Mononuclear cell (primary cell): ENCODE results near the gene UCN. TPM values are rescaled to one million over a fixed set of nuclear protein-coding genes. Genes with fewer than 3 reads are reported as not detected.
"Not testable (repeated sequence)": the region's sequence is repeated elsewhere in the genome, so short reads cannot be mapped to it uniquely, and the experiment has no call there.

Experiments
- H3K27me3 ChIP-seq: 2 replicates; pipeline ENCODE4 v1.6.0; 2011; ENCODE audit warnings: low read length, control low read depth; ENCODE audit not compliant: insufficient read depth
- H3K4me1 ChIP-seq: 2 replicates; pipeline ENCODE4 v1.5.1; 2011; ENCODE audit warnings: mild to moderate bottlenecking, low read length, control low read depth; ENCODE audit not compliant: insufficient read depth
- H3K4me3 ChIP-seq: 2 replicates; pipeline ENCODE4 v1.5.1; 2011; ENCODE audit warnings: mild to moderate bottlenecking, low read length, moderate library complexity
- H3K9me3 ChIP-seq: 2 replicates; pipeline ENCODE4 v1.5.1; 2011; ENCODE audit warnings: low read depth, mild to moderate bottlenecking, control low read depth, low read length
- total RNA-seq: library from RNA; depleted of rRNA; stranded (reverse); fragments of >200 nt; gene quantifications from one replicate; pipeline ENCODE4 v1.2.3, GENCODE V29; 2012

The UCN gene
- total RNA-seq, 1 donor: not detected

- Histone ChIP-seq H3K4me3 (no peak within 1 kb of the TSS), H3K9me3 (no peaks in the 10 kb centered on the region), H3K4me1 (peaks cover 3% of the 10 kb centered on the region), H3K27me3 (peaks cover 3% of the 10 kb centered on the region)
Observed at GRCh38 chr2:27281855-27282559, 26.2 kb downstream of the UCN start, which contains the start of gene TRIM54. TRIM54 (plus strand) TSS chr2:27282429; CDS start chr2:27282732, 303 bp downstream.

- Histone ChIP-seq H3K4me1 (peaks cover 3% of the 10 kb centered on the region), H3K9me3 (no peaks in the 10 kb centered on the region), H3K4me3 (no peak overlapping the region), H3K27me3 (peaks cover 3% of the 10 kb centered on the region)
Observed at GRCh38 chr2:27281442-27281841, 26.8 kb downstream of the UCN start.

- H3K4me3 ChIP-seq: no peak overlapping the region
- peaks cover 3% of the 10 kb centered on the region for H3K4me1 ChIP-seq
Observed at GRCh38 chr2:27280826-27281225, 27.4 kb downstream of the UCN start.

GRCh38 chr2:27278010-27278409, 30.2 kb downstream of the UCN start:
- Histone ChIP-seq H3K4me3 (no peak overlapping the region), H3K9me3 (no peaks in the 10 kb centered on the region), H3K4me1 (peaks cover 3% of the 10 kb centered on the region), H3K27me3 (peaks cover 3% of the 10 kb centered on the region)

More at GRCh38 chr2:27280826-27281225, 27.4 kb downstream of the UCN start:
- H3K9me3 ChIP-seq: no peaks in the 10 kb centered on the region
- peaks cover 3% of the 10 kb centered on the region for H3K27me3 ChIP-seq

- Histone ChIP-seq H3K4me1 (peaks cover 3% of the 10 kb centered on the region), H3K27me3 (peaks cover 1% of the 10 kb centered on the region), H3K4me3 (no peak within 1 kb of the TSS), H3K9me3 (no peaks in the 10 kb centered on the region)
Observed at GRCh38 chr2:27275211-27276150, 32.8 kb downstream of the UCN start, which contains the start of gene DNAJC5G. DNAJC5G (plus strand) TSS chr2:27275433; CDS start chr2:27276729, 1,296 bp downstream.

- not testable (repeated sequence) for H3K27me3 ChIP-seq, H3K9me3 ChIP-seq, H3K4me3 ChIP-seq, H3K4me1 ChIP-seq
Observed at GRCh38 chr2:27272537-27273522, 35.4 kb downstream of the UCN start.

GRCh38 chr2:27271631-27272340, 36.5 kb downstream of the UCN start:
- no peak overlapping the region for H3K4me3 ChIP-seq
- peaks cover 5% of the 10 kb centered on the region for H3K27me3 ChIP-seq
- H3K4me1 ChIP-seq: no peaks in the 10 kb centered on the region
- H3K9me3 ChIP-seq: no peaks in the 10 kb centered on the region

- H3K4me1 ChIP-seq: no peaks in the 10 kb centered on the region
- H3K27me3 ChIP-seq: peaks cover 13% of the 10 kb centered on the region
- H3K4me3 ChIP-seq: no peak overlapping the region
- no peaks in the 10 kb centered on the region for H3K9me3 ChIP-seq
Observed at GRCh38 chr2:27270670-27271069, 37.6 kb downstream of the UCN start.

GRCh38 chr2:27270131-27270530, 38.1 kb downstream of the UCN start:
- Histone ChIP-seq H3K9me3 (no peaks in the 10 kb centered on the region), H3K4me3 (no peak overlapping the region), H3K27me3 (peaks cover 18% of the 10 kb centered on the region), H3K4me1 (peaks cover 3% of the 10 kb centered on the region)

GRCh38 chr2:27268296-27268695, 39.9 kb downstream of the UCN start:
- H3K4me3 ChIP-seq, H3K9me3 ChIP-seq: not testable (repeated sequence)
- peaks cover 36% of the 10 kb centered on the region for H3K27me3 ChIP-seq
- peaks cover 21% of the 10 kb centered on the region for H3K4me1 ChIP-seq

GRCh38 chr2:27265536-27265870, 42.7 kb downstream of the UCN start:
- peaks cover 59% of the 10 kb centered on the region for H3K27me3 ChIP-seq
- H3K4me3 ChIP-seq: no peak overlapping the region
- H3K4me1 ChIP-seq: peaks cover 36% of the 10 kb centered on the region
- no peaks in the 10 kb centered on the region for H3K9me3 ChIP-seq

GRCh38 chr2:27264753-27265535, 43.3 kb downstream of the UCN start:
- H3K9me3 ChIP-seq: no peaks in the 10 kb centered on the region
- peaks cover 36% of the 10 kb centered on the region for H3K4me1 ChIP-seq
- peak overlapping the region; percentile 12 for H3K4me3 ChIP-seq
- H3K27me3 ChIP-seq: peaks cover 65% of the 10 kb centered on the region

- Histone ChIP-seq H3K4me1 (peaks cover 36% of the 10 kb centered on the region), H3K9me3 (no peaks in the 10 kb centered on the region), H3K4me3 (peak overlapping the region; percentile 12), H3K27me3 (peaks cover 70% of the 10 kb centered on the region)
Observed at GRCh38 chr2:27264253-27264752, 43.9 kb downstream of the UCN start.
